A549 (cell line): ENCODE data around the gene CDH11. TPM values are rescaled to one million over a fixed set of nuclear protein-coding genes. Genes with fewer than 3 reads are reported as not detected.

Experiments used
- ATAC-seq, 2 experiments: fragments of 200-7000 bp in 1 of 2; fragments of >200 bp in 1 of 2; cut with Nextera tagmentation in 1 of 2; cut with Tn5 transposase in 1 of 2; 3 replicates each; pipeline versions ENCODE4 v1.8.0 to v1.9.1; 2018 to 2020; ENCODE audit warnings: mild to moderate bottlenecking in 1 of 2, moderate library complexity in 1 of 2
- CTCF ChIA-PET: fragments of 300-600 bp; sonication (Branson Sonifier 250); formaldehyde crosslinking; extraction: SDS; loops from one replicate; lab custom pipeline; 2021; ENCODE audit warnings: antibody characterized with exemption, inconsistent platforms; lab: Yijun Ruan, JAX
- POLR2A ChIA-PET: fragments of 350-600 bp; formaldehyde crosslinking; extraction: SDS; loops from one replicate; lab custom pipeline; 2021; ENCODE audit warnings: antibody characterized with exemption, inconsistent platforms; lab: Yijun Ruan, JAX
- DNase-seq, 2 experiments: peaks; one replicate each; pipeline versions ENCODE4 v3.0.0 to v3.0.0-alpha.2; 2011 to 2016; ENCODE audit warnings: low read depth in 1 of 2, low spot score in 1 of 2
- FAIRE-seq: peaks from 2 replicates; lab custom pipeline; 2011; peaks lifted over from hg19 to GRCh38; lab: Jason Lieb, UNC
- H3K27ac ChIP-seq, 2 experiments: fragments of >200 bp; sonication (Bioruptor Twin); formaldehyde crosslinking; 3 replicates each; pipeline ENCODE4 v1.5.1; 2016 to 2017
- H3K4me1 ChIP-seq: fragments of >200 bp; sonication (Bioruptor Twin); formaldehyde crosslinking; 3 replicates; pipeline ENCODE4 v1.6.1; 2016
- H3K4me2 ChIP-seq: fragments of >200 bp; sonication (Bioruptor Twin); formaldehyde crosslinking; 3 replicates; pipeline ENCODE4 v1.6.1; 2016
- H3K4me3 ChIP-seq: fragments of >200 bp; sonication (Bioruptor Twin); formaldehyde crosslinking; 3 replicates; pipeline ENCODE4 v1.5.1; 2016
- H3K9me3 ChIP-seq: fragments of >200 bp; sonication (Bioruptor Twin); formaldehyde crosslinking; 3 replicates; pipeline ENCODE4 v1.6.1; 2016
- CBX8 ChIP-seq: fragments of 200-600 bp; sonication (generic); IDR thresholded peaks from 2 replicates; pipeline ENCODE4 v1.6.1; 2016
- EHF ChIP-seq: fragments of 250-450 bp; sonication (Bioruptor Pico); IDR thresholded peaks from 2 replicates; pipeline ENCODE4 v1.5.0; 2020; ENCODE audit warnings: mild to moderate bottlenecking
- EP300 ChIP-seq, 2 experiments: fragments of >200 bp; sonication (Bioruptor Twin); formaldehyde crosslinking; IDR thresholded peaks; 2 replicates in 1 of 2; 3 replicates in 1 of 2; pipeline ENCODE4 v1.6.1; 2016 to 2017
- FOSL2 ChIP-seq, 2 experiments: fragments of 450-650 bp in 1 of 2; fragments of >200 bp in 1 of 2; sonication (Bioruptor Twin) in 1 of 2; formaldehyde crosslinking; IDR thresholded peaks; 2 replicates each; pipeline versions ENCODE4 v1.5.0 to v1.6.1; 2016 to 2020; ENCODE audit warnings: mild to moderate bottlenecking in 1 of 2, moderate library complexity in 1 of 2
- HEYL ChIP-seq: fragments of 250-450 bp; sonication (Bioruptor Pico); IDR thresholded peaks from 2 replicates; pipeline ENCODE4 v1.8.0; 2021; ENCODE audit warnings: mild to moderate bottlenecking, moderate library complexity
- JUN ChIP-seq, 2 experiments: fragments of >200 bp; sonication (Bioruptor Twin); formaldehyde crosslinking; IDR thresholded peaks; 2 replicates in 1 of 2; 3 replicates in 1 of 2; pipeline ENCODE4 v1.6.1; 2016 to 2017
- JUNB ChIP-seq: fragments of >200 bp; sonication (Bioruptor Twin); formaldehyde crosslinking; IDR thresholded peaks from 2 replicates; pipeline ENCODE4 v1.6.1; 2016
- MAZ ChIP-seq: fragments of 150-350 bp; IDR thresholded peaks from 2 replicates; pipeline ENCODE4 v1.6.1; 2014; ENCODE audit warnings: antibody characterized with exemption, low read depth, low read length, borderline replicate concordance
- NFE2L2 ChIP-seq: fragments of 150-350 bp; conservative IDR thresholded peaks from 2 replicates; pipeline ENCODE4 v1.6.1; 2014; ENCODE audit warnings: low read length
- NPAS2 ChIP-seq: fragments of 250-450 bp; sonication (Bioruptor Pico); IDR thresholded peaks from 2 replicates; pipeline ENCODE4 v1.8.0; 2022; ENCODE audit warnings: mild to moderate bottlenecking, moderate library complexity, borderline replicate concordance
- PHF8 ChIP-seq: fragments of 200-600 bp; sonication (generic); IDR thresholded peaks from 2 replicates; pipeline ENCODE4 v1.6.1; 2016; ENCODE audit warnings: low read depth, mild to moderate bottlenecking, antibody characterized with exemption, moderate library complexity, borderline replicate concordance
- POLR2A ChIP-seq: IDR thresholded peaks from 2 replicates; pipeline ENCODE4 v1.6.1; 2012; ENCODE audit warnings: mild to moderate bottlenecking, low read length
- RNF2 ChIP-seq: fragments of 200-600 bp; sonication (generic); IDR thresholded peaks from 2 replicates; pipeline ENCODE4 v1.6.1; 2016; ENCODE audit warnings: low read depth, mild to moderate bottlenecking, antibody characterized with exemption, moderate library complexity, borderline replicate concordance
- ZC3H11A ChIP-seq: fragments of 450-650 bp; IDR thresholded peaks from 2 replicates; pipeline ENCODE4 v1.6.1; 2014; ENCODE audit warnings: antibody characterized with exemption, mild to moderate bottlenecking
- ZSCAN20 ChIP-seq: fragments of 250-450 bp; sonication (Bioruptor Pico); IDR thresholded peaks from 2 replicates; pipeline ENCODE4 v1.8.0; 2022; ENCODE audit warnings: mild to moderate bottlenecking, moderate library complexity
- WGBS: methylation state at CpG from one replicate; pipeline ENCODE4 v1.1.6; 2017; ENCODE audit errors: missing lambda C conversion rate; 5-methylcytosine and 5-hydroxymethylcytosine counted together
- polyA plus RNA-seq, 4 experiments: library from polyadenylated mRNA; depleted of rRNA in 3 of 4; stranded (reverse); fragments of >200 nt; fragmentation: RNase III in 1 of 4; extraction: RNeasy Plus Mini Kit Qiagen cat#74134 plus additional on column Dnase treatment in 1 of 4; gene quantifications; 2 replicates in 3 of 4; 3 replicates in 1 of 4; pipeline ENCODE4 v1.2.3, GENCODE V29; 2011 to 2017
- TF ChIP-seq, protein P1 (sequence below): fragments of 200-600 bp; sonication (generic); IDR thresholded peaks from 2 replicates; pipeline ENCODE4 v1.6.1; 2016; ENCODE audit warnings: antibody characterized with exemption, mild to moderate bottlenecking, moderate library complexity
- TF ChIP-seq, protein P2 (sequence below): fragments of 150-350 bp; IDR thresholded peaks from 2 replicates; pipeline ENCODE4 v1.6.1; 2014; ENCODE audit warnings: low read depth, mild to moderate bottlenecking, low read length
- TF ChIP-seq, protein P3 (sequence below): fragments of >200 bp; sonication (Bioruptor Twin); formaldehyde crosslinking; IDR thresholded peaks from 2 replicates; pipeline ENCODE4 v1.6.1; 2016

CDH11 gene
- polyA plus RNA-seq, 2 of the 4 experiments (the other 2 are of a cell fraction) = 0.72 to 1.1 TPM

DNA sequence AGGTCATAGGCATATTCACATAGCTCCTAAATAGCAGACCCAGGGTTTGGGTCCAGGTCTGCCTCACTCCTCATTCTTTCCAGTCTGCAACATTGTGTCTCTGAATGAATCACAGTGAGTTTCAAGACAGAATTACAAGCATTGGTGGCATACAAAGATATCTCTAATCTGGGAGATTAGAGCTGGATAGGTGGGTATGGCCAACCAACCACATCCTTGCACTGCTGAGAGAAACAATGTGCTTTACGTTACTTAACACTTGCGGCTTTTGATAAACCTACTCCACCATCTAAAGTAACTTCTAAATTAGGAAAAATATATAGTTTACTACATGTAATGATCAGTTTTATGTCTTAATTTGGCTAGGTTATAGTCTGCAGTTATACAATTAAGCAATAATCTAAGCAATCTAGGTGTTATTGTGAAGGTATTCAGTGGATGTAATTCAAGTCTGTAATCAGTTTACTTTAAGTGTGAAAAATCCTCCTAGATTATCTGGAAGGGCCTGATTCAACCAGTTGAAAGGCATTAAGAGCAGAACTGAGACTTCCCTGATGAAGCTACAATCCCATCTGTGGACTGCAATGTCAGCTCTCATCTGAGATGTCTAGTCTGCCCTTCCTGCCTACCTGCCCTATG, 26.7 kb downstream of the CDH11 start:
- ATAC-seq (no peak), FAIRE-seq (no peak), DNase-seq (no peak)
- POLR2A ChIA-PET = no interaction called here
- no peaks in the 10 kb centered on the region for H3K4me1 ChIP-seq
- H3K4me2 ChIP-seq = no peak overlapping the region
- TF ChIP-seq CBX8 (no peak), NPAS2 (CRISPR knock-in tag) (no peak), RNF2 (no peak), EHF (no peak), HEYL (CRISPR knock-in tag) (no peak), ZSCAN20 (CRISPR knock-in tag) (no peak), FOSL2 (IDR thresholded peaks at IDR 0.05) (no peak), FOSL2 (CRISPR knock-in tag; IDR thresholded peaks at IDR 0.05) (no peak), JUN (IDR thresholded peaks at IDR 0.05) (no peak)
- TF ChIP-seq, protein P1, sequence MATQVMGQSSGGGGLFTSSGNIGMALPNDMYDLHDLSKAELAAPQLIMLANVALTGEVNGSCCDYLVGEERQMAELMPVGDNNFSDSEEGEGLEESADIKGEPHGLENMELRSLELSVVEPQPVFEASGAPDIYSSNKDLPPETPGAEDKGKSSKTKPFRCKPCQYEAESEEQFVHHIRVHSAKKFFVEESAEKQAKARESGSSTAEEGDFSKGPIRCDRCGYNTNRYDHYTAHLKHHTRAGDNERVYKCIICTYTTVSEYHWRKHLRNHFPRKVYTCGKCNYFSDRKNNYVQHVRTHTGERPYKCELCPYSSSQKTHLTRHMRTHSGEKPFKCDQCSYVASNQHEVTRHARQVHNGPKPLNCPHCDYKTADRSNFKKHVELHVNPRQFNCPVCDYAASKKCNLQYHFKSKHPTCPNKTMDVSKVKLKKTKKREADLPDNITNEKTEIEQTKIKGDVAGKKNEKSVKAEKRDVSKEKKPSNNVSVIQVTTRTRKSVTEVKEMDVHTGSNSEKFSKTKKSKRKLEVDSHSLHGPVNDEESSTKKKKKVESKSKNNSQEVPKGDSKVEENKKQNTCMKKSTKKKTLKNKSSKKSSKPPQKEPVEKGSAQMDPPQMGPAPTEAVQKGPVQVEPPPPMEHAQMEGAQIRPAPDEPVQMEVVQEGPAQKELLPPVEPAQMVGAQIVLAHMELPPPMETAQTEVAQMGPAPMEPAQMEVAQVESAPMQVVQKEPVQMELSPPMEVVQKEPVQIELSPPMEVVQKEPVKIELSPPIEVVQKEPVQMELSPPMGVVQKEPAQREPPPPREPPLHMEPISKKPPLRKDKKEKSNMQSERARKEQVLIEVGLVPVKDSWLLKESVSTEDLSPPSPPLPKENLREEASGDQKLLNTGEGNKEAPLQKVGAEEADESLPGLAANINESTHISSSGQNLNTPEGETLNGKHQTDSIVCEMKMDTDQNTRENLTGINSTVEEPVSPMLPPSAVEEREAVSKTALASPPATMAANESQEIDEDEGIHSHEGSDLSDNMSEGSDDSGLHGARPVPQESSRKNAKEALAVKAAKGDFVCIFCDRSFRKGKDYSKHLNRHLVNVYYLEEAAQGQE = no peak
- TF ChIP-seq, protein P2, sequence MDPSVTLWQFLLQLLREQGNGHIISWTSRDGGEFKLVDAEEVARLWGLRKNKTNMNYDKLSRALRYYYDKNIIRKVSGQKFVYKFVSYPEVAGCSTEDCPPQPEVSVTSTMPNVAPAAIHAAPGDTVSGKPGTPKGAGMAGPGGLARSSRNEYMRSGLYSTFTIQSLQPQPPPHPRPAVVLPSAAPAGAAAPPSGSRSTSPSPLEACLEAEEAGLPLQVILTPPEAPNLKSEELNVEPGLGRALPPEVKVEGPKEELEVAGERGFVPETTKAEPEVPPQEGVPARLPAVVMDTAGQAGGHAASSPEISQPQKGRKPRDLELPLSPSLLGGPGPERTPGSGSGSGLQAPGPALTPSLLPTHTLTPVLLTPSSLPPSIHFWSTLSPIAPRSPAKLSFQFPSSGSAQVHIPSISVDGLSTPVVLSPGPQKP = no peak
- CTCF ChIA-PET = interaction anchor here (0.6 kb wide), 1 partner anchor 31 kb away, joined by 3 read pairs; no protein-coding TSS in a partner anchor
- H3K9me3 ChIP-seq = no peaks in the 10 kb centered on the region
- no peak overlapping the region for H3K27ac ChIP-seq
- no peak overlapping the region for H3K4me3 ChIP-seq
- WGBS = 81% methylated on average over 2 of the region's 2 CpGs

DNA sequence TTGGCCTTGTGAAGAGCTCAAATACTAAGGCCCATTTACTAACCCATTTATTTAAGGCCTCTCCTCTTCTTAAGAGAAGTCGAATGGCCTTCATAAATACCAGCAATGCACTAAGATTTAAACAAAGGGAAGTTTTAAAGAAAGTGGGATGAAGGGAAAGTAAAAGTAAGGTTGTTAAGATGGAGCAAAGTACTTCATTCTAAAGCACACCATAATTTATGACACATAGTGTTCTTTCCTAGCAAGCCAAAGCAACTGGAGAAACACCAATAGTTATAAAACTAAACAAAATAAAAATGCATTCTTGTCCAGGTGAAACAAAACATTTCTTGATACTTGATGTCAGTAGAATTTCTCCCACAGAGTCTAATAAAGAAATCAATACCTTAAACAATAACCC, 27.9 kb downstream of the CDH11 start:
- ATAC-seq = no peak
- no peak for DNase-seq
- Histone ChIP-seq H3K4me2 (no peak overlapping the region), H3K4me3 (no peak overlapping the region), H3K27ac (no peak overlapping the region), H3K4me1 (no peaks in the 10 kb centered on the region), H3K9me3 (no peaks in the 10 kb centered on the region)
- POLR2A ChIA-PET = no interaction called here
- 0% methylated on average over 1 of the region's 1 CpG for WGBS
- CTCF ChIA-PET = no interaction called here
- TF ChIP-seq MAZ (no peak), PHF8 (no peak), FOSL2 (IDR thresholded peaks at IDR 0.05) (no peak), FOSL2 (CRISPR knock-in tag; IDR thresholded peaks at IDR 0.05) (no peak), NPAS2 (CRISPR knock-in tag) (no peak)
- TF ChIP-seq, protein P3, sequence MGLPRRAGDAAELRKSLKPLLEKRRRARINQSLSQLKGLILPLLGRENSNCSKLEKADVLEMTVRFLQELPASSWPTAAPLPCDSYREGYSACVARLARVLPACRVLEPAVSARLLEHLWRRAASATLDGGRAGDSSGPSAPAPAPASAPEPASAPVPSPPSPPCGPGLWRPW = no peak
- FAIRE-seq = no peak

DNA sequence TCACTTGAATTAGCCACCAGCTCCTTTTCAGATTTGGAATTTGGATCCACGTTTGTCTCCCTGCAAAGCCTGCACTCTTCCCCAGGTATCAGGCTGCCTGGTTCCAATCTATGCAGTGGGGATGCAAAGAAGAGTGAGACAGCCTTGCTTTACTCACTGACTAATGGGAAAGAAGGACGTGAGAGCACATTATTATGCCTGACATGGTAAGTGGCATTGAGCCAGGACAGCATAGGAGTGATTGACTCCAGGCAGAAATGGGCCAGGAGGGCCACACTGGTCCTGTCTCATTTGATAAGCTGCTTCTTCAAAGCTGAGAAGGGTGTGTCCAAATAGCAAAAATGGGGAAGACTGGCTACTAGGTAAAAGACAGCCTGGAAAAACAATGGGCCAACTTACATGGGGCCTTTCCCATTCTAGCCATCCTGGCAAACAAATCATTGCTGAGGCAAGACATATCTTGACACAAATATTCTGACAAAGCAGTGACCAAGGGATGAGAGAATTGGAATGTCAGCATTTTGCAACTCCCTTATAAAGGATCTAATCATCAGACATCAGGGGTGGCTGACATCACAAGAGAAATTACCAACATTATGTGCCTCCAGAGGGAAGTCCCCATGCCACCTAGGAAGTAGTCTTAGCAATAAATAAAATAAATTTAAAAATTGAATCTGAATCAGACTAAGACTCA, 38.6 kb downstream of the CDH11 start:
- 3% methylated on average over 2 of the region's 2 CpGs for WGBS
- no peak overlapping the region for H3K4me3 ChIP-seq
- no peak overlapping the region for H3K4me2 ChIP-seq
- H3K4me1 ChIP-seq = no peaks in the 10 kb centered on the region
- POLR2A ChIA-PET = no interaction called here
- CTCF ChIA-PET = no interaction called here
- FAIRE-seq = no peak
- no peak for DNase-seq
- H3K27ac ChIP-seq = no peak overlapping the region
- TF ChIP-seq RNF2 = no peak
- no peak for TF ChIP-seq JUNB
- TF ChIP-seq NFE2L2 = no peak
- no peak for TF ChIP-seq POLR2A
- TF ChIP-seq, protein P2 = no peak
- no peak for TF ChIP-seq EP300 (IDR thresholded peaks at IDR 0.05)
- TF ChIP-seq ZC3H11A = no peak
- no peaks in the 10 kb centered on the region for H3K9me3 ChIP-seq
- ATAC-seq = no peak
